Adipocyte (in vitro differentiated cells): ENCODE results near the gene FAM131A.

Experiments used
- DNase-seq: peaks from one replicate; pipeline ENCODE4 v3.0.0-alpha.2; 2015; ENCODE audit warnings: low read depth
- H3K27me3 ChIP-seq: replicated peaks from 2 replicates; pipeline ENCODE4 v1.7.0; 2013; ENCODE audit warnings: mild to moderate bottlenecking, low read length, moderate library complexity; ENCODE audit not compliant: control insufficient read depth, insufficient read depth
- H3K36me3 ChIP-seq: 2 replicates; pipeline ENCODE4 v1.7.0; 2013; ENCODE audit warnings: low read length, mild to moderate bottlenecking, moderate library complexity; ENCODE audit not compliant: control insufficient read depth, insufficient read depth, severe bottlenecking
- H3K4me1 ChIP-seq: 2 replicates; pipeline ENCODE4 v1.7.0; 2013; ENCODE audit warnings: mild to moderate bottlenecking, low read length, moderate library complexity; ENCODE audit not compliant: control insufficient read depth, insufficient read depth
- H3K4me3 ChIP-seq: 2 replicates; pipeline ENCODE4 v1.7.0; 2013; ENCODE audit warnings: mild to moderate bottlenecking, low read length, moderate library complexity
- H3K9ac ChIP-seq: 2 replicates; pipeline ENCODE4 v1.7.0; 2013; ENCODE audit warnings: mild to moderate bottlenecking, low read length, moderate library complexity
- H3K9me3 ChIP-seq: 2 replicates; pipeline ENCODE4 v1.7.0; 2013; ENCODE audit warnings: mild to moderate bottlenecking, low read length, moderate library complexity; ENCODE audit not compliant: control insufficient read depth

FAM131A gene

GRCh38 chr3:184352897-184353545 is 15.6 kb downstream of the FAM131A start:
- no peak overlapping the region for H3K9ac ChIP-seq
- H3K4me3 ChIP-seq = no peak overlapping the region
- peaks cover 16% of the 10 kb centered on the region for H3K4me1 ChIP-seq
- no peaks in the 10 kb centered on the region for H3K9me3 ChIP-seq
- H3K36me3 ChIP-seq = peaks cover 5% of the 10 kb centered on the region
- DNase-seq = no peak
- no peaks in the 10 kb centered on the region for H3K27me3 ChIP-seq

GRCh38 chr3:184353546-184353941 is 16.1 kb downstream of the FAM131A start:
- no peak overlapping the region for H3K9ac ChIP-seq
- no peaks in the 10 kb centered on the region for H3K27me3 ChIP-seq
- no peak overlapping the region for H3K4me3 ChIP-seq
- no peaks in the 10 kb centered on the region for H3K9me3 ChIP-seq
- H3K36me3 ChIP-seq = peaks cover 8% of the 10 kb centered on the region
- peaks cover 11% of the 10 kb centered on the region for H3K4me1 ChIP-seq
- no peak for DNase-seq

- peak; percentile 68 for DNase-seq
These were observed 16.8 kb downstream of the FAM131A start for GRCh38 chr3:184354121-184354728.

GRCh38 chr3:184354754-184355153 is 17.4 kb downstream of the FAM131A start:
- Histone ChIP-seq H3K4me1 (peaks cover 8% of the 10 kb centered on the region), H3K36me3 (peaks cover 8% of the 10 kb centered on the region), H3K9me3 (no peaks in the 10 kb centered on the region), H3K4me3 (no peak overlapping the region), H3K9ac (no peak overlapping the region), H3K27me3 (no peaks in the 10 kb centered on the region)
- DNase-seq = no peak

More at GRCh38 chr3:184354121-184354728, 16.8 kb downstream of the FAM131A start:
- Histone ChIP-seq H3K9me3 (no peaks in the 10 kb centered on the region), H3K36me3 (peaks cover 8% of the 10 kb centered on the region), H3K4me1 (peaks cover 8% of the 10 kb centered on the region), H3K9ac (no peak overlapping the region), H3K27me3 (no peaks in the 10 kb centered on the region), H3K4me3 (no peak overlapping the region)

DNA sequence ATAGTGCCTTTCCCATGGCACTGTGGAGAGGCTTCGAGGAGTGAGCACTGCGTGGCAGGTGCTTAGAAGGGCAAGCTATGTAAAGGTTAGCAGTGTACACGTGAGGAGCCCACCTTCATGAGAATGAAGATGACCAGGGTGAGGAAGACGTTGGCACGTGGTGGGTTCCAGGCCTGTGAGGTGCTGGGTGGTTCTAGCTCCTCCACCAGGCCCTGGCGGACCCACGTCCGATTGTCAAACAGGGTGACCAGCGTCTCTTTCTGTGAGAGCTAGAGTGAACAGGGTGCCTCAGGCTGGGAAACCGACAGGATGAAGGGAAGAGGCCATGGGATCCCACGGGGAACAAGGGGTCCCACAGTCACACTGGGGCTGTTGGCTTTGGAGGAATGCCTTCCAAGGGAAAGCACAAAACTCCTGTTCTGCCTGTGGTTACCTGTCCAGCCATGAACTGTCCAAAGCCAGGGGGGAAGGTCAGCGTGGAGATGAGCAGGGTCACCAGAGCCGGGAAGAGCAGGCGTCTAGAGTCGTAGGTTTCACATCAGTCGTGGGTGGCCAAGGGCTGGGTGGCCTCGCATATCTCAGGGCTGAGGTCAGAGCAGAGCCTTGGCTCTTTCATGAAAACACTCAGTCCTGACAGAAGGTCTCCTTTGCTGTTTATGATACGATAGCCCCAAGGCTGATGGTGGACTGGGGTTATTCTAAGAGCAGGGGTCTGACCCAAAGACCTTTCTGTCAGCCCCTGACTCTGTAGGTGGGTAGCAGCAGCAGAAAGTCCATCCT is 18.1 kb downstream of the FAM131A start:
- no peak overlapping the region for H3K4me3 ChIP-seq
- DNase-seq = no peak
- H3K9me3 ChIP-seq = no peaks in the 10 kb centered on the region
- H3K9ac ChIP-seq = no peak overlapping the region
- no peaks in the 10 kb centered on the region for H3K27me3 ChIP-seq
- H3K4me1 ChIP-seq = peaks cover 10% of the 10 kb centered on the region
- peaks cover 8% of the 10 kb centered on the region for H3K36me3 ChIP-seq

DNA sequence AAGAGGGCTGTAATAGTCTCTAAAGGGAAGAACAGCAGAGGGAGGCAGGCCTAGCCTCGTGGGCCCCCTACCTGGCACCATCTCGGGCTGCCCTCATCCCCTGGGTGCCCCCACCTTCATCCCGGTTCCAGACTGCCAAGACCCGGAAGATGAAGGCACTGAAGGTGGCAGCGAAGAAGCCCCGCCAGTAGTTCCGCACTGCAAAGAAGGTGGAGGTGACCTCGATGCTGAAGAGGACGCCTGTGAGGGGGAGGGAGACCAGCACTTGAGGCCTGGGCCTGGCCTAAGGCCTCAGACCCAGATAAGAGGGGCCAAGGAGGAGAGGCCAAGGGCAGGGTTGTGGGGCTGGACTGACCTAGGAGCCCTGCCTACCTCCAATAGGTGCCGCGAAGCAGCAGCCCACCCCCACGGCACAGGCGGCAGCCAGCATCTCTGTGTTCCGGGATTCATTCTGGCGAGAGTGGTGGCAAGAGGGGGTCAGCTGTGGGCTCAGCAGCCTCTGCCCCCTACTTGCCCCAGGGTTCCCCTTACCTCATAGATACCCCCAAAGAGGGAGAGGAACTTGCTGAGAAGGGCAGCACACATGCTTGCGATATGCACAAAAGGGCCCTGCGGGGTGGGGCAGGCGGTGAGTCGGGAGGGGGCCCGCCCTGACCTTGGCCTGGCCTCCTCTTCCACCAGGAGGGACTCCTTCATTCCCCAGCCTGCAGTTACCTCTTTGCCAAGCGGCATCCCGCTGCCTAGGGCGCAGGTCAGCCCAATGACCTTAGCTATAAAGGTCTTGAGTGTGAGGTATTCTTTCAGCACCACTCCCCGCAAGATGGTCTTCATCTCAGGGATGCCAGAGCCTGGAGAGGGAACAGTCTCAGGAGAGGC is 20.1 kb downstream of the FAM131A start:
- Histone ChIP-seq H3K9ac (no peak overlapping the region), H3K9me3 (no peaks in the 10 kb centered on the region), H3K36me3 (peaks cover 8% of the 10 kb centered on the region)

GRCh38 chr3:184358124-184358767 is 20.8 kb downstream of the FAM131A start:
- DNase-seq = no peak
- H3K9me3 ChIP-seq = no peaks in the 10 kb centered on the region
- H3K4me3 ChIP-seq = no peak overlapping the region
- H3K36me3 ChIP-seq = peaks cover 8% of the 10 kb centered on the region
- H3K9ac ChIP-seq = no peak overlapping the region
- H3K4me1 ChIP-seq = peaks cover 17% of the 10 kb centered on the region
- H3K27me3 ChIP-seq = no peaks in the 10 kb centered on the region

More for the DNA sequence above, 20.1 kb downstream of the FAM131A start:
- Histone ChIP-seq H3K27me3 (no peaks in the 10 kb centered on the region), H3K4me3 (no peak overlapping the region), H3K4me1 (peaks cover 17% of the 10 kb centered on the region)
- DNase-seq = no peak

DNA sequence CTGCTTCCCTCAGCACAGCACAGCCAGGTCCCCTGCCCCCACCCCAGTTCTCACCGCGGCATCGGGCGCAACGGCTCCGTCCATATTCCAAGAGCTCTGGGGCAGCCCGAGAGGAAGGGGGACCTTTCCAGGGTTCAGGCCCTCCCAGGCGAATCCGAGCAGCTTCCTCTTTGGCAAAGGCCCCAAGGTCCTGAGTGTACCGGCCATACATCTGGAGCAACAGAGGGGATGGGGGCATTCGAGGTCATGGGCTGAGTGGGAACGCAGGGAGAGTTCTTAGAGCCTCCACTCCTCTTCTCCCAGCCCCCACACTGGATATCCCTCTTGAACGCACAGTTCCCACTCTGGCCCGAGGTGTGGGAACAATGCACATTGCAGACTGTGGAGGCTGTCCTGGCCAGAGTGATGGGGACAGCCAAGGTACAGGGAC is 21.5 kb downstream of the FAM131A start:
- no peak overlapping the region for H3K4me3 ChIP-seq
- H3K9ac ChIP-seq = no peak overlapping the region
- peaks cover 19% of the 10 kb centered on the region for H3K4me1 ChIP-seq
- H3K36me3 ChIP-seq = peaks cover 8% of the 10 kb centered on the region
- DNase-seq = no peak
- no peaks in the 10 kb centered on the region for H3K9me3 ChIP-seq
- no peaks in the 10 kb centered on the region for H3K27me3 ChIP-seq

DNA sequence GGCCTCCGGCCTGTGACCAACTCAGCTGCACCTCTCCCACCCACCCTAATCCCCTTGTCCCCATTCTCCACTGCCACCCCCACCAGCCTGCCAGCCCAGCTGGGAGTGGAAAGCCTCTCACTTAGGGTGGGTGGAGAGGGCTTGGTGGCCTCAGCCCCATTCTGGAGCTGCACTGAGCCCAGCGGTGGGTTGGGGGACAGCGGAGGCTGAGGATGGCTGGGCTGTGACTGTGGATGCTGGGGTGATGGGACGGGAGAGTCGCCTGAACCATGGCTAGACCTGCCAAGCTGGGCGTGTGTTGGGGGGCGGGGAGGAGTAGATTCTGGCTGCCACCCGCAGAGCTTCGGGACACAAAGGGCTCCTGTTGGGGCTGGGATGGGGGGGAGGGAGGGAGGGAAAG is 22.2 kb downstream of the FAM131A start:
- Histone ChIP-seq H3K4me1 (peaks cover 26% of the 10 kb centered on the region), H3K9ac (no peak overlapping the region), H3K9me3 (no peaks in the 10 kb centered on the region), H3K36me3 (peaks cover 8% of the 10 kb centered on the region), H3K27me3 (no peaks in the 10 kb centered on the region), H3K4me3 (no peak overlapping the region)
- DNase-seq = no peak

GRCh38 chr3:184360070-184360928 is 22.9 kb downstream of the FAM131A start:
- H3K4me3 ChIP-seq = peak overlapping the region; percentile 99
- DNase-seq = no peak

More at GRCh38 chr3:184360070-184360928, 22.9 kb downstream of the FAM131A start:
- H3K9me3 ChIP-seq = no peaks in the 10 kb centered on the region
- H3K9ac ChIP-seq = peak overlapping the region; percentile 97
- peaks cover 14% of the 10 kb centered on the region for H3K36me3 ChIP-seq
- H3K4me1 ChIP-seq = peaks cover 28% of the 10 kb centered on the region
- no peaks in the 10 kb centered on the region for H3K27me3 ChIP-seq
